Activated CD4-positive, alpha-beta T cell treated with anti-CD3 and anti-CD28 coated beads, Interleukin-2, amount 50 U/mL, for 24 hours (primary cell): ENCODE measurements around the gene ARID1B.
A peak's percentile ranks its signal among the peaks of the same experiment; 100 is the strongest.

Experiments used
- DNase-seq, 2 donors: peaks; one replicate each; pipeline ENCODE4 v3.0.0-alpha.2; 2020; ENCODE audit warnings: low read depth in 1 of 2, low spot score in 1 of 2

The ARID1B gene

DNA sequence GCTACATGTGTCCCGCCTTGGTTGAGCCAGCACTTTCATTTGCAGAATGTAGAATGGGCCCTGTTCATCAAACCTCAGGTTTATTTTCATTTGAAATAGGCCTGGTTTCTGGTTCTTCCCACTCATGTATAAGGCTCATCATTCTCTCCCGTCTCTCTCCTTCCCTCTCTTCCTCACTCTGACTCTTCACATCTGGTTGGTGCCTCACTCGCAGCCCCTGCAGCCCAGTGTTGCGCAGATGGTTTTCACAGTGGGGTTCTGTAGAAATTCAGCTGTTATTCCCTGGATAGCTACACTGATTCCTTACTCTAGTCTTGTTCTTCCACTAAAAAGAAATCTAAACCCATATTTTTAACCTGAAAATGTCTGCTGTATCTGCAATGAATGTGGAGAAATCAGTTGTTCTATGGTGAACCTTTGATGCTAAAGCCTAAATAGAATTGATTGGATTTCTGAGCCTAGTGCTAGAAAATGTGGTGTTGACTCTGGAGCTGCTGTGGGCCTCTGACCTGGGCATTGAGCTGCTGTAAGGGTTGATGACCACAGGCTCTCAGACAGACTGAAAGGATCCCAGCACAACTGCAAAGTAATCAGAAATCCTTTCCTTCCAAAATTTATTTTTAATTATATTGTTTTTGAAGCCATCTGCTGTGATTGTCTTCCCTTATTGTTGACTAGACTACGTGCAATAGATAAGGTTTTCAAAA is 395.8 kb downstream of the ARID1B start:
- DNase-seq: no peak

DNA sequence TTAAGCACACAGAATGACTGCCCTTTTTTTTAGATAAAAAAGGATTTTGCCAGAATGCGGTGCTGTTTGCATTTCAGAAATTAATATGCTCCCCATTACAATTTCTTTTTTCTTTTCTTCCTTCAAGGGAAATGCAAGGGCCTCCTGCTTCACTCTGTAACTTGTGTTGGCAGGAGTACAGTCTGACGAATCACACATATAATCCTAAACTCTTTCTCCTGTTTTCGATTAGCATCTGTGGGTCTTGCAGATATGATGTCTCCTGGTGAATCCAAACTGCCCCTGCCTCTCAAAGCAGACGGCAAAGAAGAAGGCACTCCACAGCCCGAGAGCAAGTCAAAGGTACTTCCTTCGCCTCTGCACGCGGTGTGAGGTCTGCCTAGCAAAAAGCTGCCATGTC is 396.6 kb downstream of the ARID1B start:
- DNase-seq: no peak

GRCh38 chr6:157174731-157175130 is 397.6 kb downstream of the ARID1B start:
- DNase-seq: no peak

GRCh38 chr6:157177731-157178336 is 400.7 kb downstream of the ARID1B start:
- no peak for DNase-seq

- DNase-seq: no peak
Observed at GRCh38 chr6:157181649-157182048, 404.5 kb downstream of the ARID1B start.

- DNase-seq: no peak
Observed at GRCh38 chr6:157182503-157183264, 405.5 kb downstream of the ARID1B start.

DNA sequence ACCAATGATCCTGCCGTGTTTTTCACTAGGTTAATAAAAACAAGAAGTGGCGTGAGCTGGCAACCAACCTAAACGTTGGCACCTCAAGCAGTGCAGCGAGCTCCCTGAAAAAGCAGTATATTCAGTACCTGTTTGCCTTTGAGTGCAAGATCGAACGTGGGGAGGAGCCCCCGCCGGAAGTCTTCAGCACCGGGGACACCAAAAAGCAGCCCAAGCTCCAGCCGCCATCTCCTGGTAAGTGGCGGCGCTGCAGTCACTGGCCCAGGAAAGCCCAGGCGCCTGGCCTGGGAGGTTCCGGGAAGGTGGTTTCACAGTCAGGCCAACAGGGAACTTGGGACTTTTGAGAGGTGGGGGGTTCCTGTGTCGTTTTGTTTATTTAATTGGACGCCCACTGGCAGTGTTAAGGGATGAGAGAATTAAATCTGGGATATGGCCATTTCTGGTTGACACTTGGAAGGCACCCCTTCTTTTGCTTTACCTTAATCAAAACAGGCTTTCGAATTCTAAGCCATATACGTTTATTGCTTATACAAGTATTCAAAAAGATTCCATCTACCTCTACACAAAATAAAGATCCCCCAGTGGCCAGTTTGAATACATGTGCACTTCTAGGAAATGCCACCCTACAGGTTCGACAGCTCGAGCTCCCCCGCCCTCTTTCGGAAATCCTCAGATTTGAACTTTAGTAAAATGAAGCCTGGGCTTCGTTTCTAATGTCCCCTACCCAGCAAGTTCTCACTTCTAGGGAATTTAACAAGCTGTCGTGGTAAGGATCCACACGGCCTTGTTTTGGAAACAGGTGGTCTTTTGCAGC is 407.2 kb downstream of the ARID1B start:
- DNase-seq: peak; percentile 21 to 41

DNA sequence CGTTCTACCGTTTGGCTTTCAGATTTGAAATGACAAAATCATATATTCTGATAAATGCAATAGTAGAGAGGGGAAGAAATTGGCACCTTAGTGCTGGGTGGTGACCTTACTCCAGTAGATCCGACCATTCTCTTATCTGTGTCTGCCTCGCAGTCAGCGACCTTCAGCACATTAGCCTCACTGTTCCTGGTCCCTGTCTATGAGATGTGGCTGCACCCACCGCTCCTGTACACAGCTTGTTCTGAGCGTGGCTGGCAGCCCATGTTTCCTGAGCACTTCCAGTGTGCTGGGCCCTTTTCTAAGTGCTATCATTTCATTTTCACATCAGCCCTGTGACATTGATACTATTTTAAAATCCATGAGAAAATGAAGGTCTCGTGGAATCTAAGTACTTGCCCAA is 408.0 kb downstream of the ARID1B start:
- DNase-seq: no peak

GRCh38 chr6:157185986-157186385 is 408.8 kb downstream of the ARID1B start:
- DNase-seq: no peak

GRCh38 chr6:157186785-157187181 is 409.6 kb downstream of the ARID1B start:
- no peak for DNase-seq

GRCh38 chr6:157187182-157188083 is 410.3 kb downstream of the ARID1B start:
- no peak for DNase-seq

- DNase-seq: no peak
Observed at GRCh38 chr6:157188213-157188612, 411.0 kb downstream of the ARID1B start.

- DNase-seq: no peak
Observed at GRCh38 chr6:157193443-157193996, 416.3 kb downstream of the ARID1B start.

- no peak for DNase-seq
Observed at GRCh38 chr6:157194110-157194509, 416.9 kb downstream of the ARID1B start.

DNA sequence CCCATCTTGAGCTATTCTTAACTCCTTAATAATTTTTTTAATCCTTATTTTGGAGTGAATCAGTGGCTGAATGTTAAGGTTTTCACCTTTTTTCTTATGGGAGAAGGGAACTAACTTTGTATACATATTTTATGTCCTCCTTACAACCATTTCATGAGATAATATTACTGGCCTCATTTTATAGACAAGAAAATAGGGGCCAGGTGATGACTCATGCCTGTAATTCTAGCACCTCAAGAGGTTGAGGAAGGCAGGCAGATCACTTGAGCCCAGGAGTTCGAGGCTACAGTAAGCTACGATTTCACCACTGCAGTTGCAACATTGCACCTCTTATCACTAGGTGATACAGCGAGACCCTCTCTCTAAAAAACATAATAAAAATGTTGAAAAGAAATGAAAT is 417.5 kb downstream of the ARID1B start:
- DNase-seq: no peak

DNA sequence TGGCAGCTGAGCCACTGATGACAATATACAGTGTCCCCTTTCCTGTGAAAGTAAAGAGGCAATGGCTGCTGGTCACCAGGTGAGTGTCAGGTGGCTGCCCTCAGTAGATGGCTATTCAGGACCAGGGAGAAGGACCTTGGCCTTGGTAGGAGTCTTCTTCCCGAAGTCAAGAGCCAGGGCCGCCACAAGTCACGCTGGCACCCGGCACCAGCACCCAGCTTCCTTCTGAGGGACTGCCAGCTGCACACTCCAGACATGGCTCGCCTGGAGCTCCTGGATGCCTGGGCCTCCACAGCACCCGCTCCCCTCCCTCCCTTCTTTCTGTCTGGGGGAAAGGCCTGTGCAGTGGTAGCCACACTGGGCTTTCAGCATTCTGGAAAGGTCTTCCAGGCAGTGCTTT is 419.2 kb downstream of the ARID1B start:
- no peak for DNase-seq

- no peak for DNase-seq
Observed at GRCh38 chr6:157198425-157199279, 421.5 kb downstream of the ARID1B start.

- DNase-seq: no peak
Observed at GRCh38 chr6:157200117-157200516, 422.9 kb downstream of the ARID1B start.

DNA sequence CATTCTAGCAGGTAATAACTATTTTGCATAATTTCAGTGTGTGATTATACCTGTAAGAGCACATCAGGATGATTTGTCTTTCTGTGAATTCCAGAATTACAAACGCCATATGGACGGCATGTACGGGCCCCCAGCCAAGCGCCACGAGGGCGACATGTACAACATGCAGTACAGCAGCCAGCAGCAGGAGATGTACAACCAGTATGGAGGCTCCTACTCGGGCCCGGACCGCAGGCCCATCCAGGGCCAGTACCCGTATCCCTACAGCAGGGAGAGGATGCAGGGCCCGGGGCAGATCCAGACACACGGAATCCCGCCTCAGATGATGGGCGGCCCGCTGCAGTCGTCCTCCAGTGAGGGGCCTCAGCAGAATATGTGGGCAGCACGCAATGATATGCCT is 423.4 kb downstream of the ARID1B start:
- no peak for DNase-seq
